Measurements from ENCODE around the gene RASA3. TPM values are rescaled to one million over a fixed set of nuclear protein-coding genes. Genes with fewer than 3 reads are reported as not detected.

Gene RASA3
- total and polyA plus RNA-seq, 2 of the 8 experiments (the other 6 are each of a cell fraction or from before 2014, with no cell fraction given): 7.5 to 21.9 TPM

- Histone ChIP-seq H3K9me3 (ENCODE audit: insufficient read depth in 2 of 2, low read depth in 1 of 2, low read length in 1 of 2) (0 out of 4 replicates have a peak, but pooled peaks cover 0 to 3% of the 10 kb centered on the region in 2 experiments), H2BK120ac (replicated peaks; ENCODE audit: low read depth, low read length) (no peak overlapping the region), H3K4me3 (ENCODE audit: extremely low read depth in 1 of 4, insufficient read depth in 2 of 4, low read depth in 3 of 4, low read length in 4 of 4) (no peak overlapping the region), H4K91ac (replicated peaks; ENCODE audit: insufficient read length, low read length) (no peak overlapping the region), H3K4ac (replicated peaks; ENCODE audit: insufficient read length, low read depth, low read length) (no peak overlapping the region), H2BK20ac (ENCODE audit: low read length) (no peak overlapping the region), H3K79me1 (ENCODE audit: low read depth, low read length) (no peaks in the 10 kb centered on the region), H2BK5ac (ENCODE audit: low read depth, low read length) (no peak overlapping the region), H3K79me2 (ENCODE audit: control insufficient read depth in 1 of 2, insufficient read depth in 2 of 2, low read length in 2 of 2) (no peaks in the 10 kb centered on the region), H3K4me2 (ENCODE audit: insufficient read depth in 1 of 2, low read depth in 2 of 2, low read length in 2 of 2) (no peak overlapping the region), H2BK15ac (ENCODE audit: low read length) (no peak overlapping the region), H3K27me3 (replicated peaks in 1 of 4; ENCODE audit: control insufficient read depth in 3 of 4, extremely low read depth in 1 of 4, insufficient read depth in 3 of 4, low read length in 3 of 4) (no peaks in the 10 kb centered on the region), H2AFZ (ENCODE audit: low read length) (no peak overlapping the region), H3K27ac (ENCODE audit: low read depth, low read length) (no peak overlapping the region), H3K4me1 (replicated peaks in 1 of 4; ENCODE audit: control insufficient read depth in 3 of 4, insufficient read depth in 4 of 4, low read length in 3 of 4) (no peaks in the 10 kb centered on the region), H3K23me2 (ENCODE audit: low read depth, low read length) (no peaks in the 10 kb centered on the region), H3K18ac (ENCODE audit: extremely low read depth, low read length) (no peak overlapping the region), H2AK5ac (ENCODE audit: low read depth, low read length) (no peak overlapping the region), H3K56ac (replicated peaks; ENCODE audit: insufficient read length, low read depth, low read length) (no peak overlapping the region), H3K36me3 (ENCODE audit: control insufficient read depth in 2 of 4, insufficient read depth in 4 of 4, low read length in 3 of 4) (no peaks in the 10 kb centered on the region), H3K14ac (ENCODE audit: insufficient read length) (no peak overlapping the region), H2BK12ac (ENCODE audit: low read depth, low read length) (no peak overlapping the region), H3K9ac (replicated peaks in 1 of 4; ENCODE audit: extremely low read depth in 1 of 4, low read depth in 3 of 4, low read length in 3 of 4) (no peak overlapping the region), H4K8ac (ENCODE audit: extremely low read depth, insufficient read depth, low read length) (no peak overlapping the region), H3K23ac (ENCODE audit: insufficient read length) (no peak overlapping the region), H4K20me1 (replicated peaks in 1 of 2; ENCODE audit: control insufficient read depth in 1 of 2, insufficient read depth in 2 of 2, low read length in 2 of 2) (no peaks in the 10 kb centered on the region), H4K5ac (ENCODE audit: insufficient read length, low read depth, low read length) (no peak overlapping the region)
- no peak for DNase-seq (ENCODE audit: low read depth in 1 of 2, low spot score in 2 of 2)
- TF ChIP-seq FOSL1 (IDR thresholded peaks at IDR 0.05; ENCODE audit: insufficient read depth, low read depth, low read length) (no peak), TEAD4 (IDR thresholded peaks at IDR 0.05; ENCODE audit: low read depth, low read length) (no peak), ZNF274 (IDR thresholded peaks at IDR 0.05; ENCODE audit: borderline replicate concordance, extremely low read depth, low read length) (no peak), KDM4A (IDR thresholded peaks at IDR 0.05; ENCODE audit: low read depth, low read length, severe bottlenecking) (no peak)
- TF ChIP-seq, protein P1, sequence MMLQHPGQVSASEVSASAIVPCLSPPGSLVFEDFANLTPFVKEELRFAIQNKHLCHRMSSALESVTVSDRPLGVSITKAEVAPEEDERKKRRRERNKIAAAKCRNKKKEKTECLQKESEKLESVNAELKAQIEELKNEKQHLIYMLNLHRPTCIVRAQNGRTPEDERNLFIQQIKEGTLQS (IDR thresholded peaks at IDR 0.05; ENCODE audit: insufficient read depth, low read depth, low read length): no peak
- POLR2A ChIA-PET (ENCODE audit: partially characterized antibody): no interaction called here
- CTCF ChIA-PET (ENCODE audit: partially characterized antibody): interaction anchor here (0.6 to 1.1 kb wide), 3 partner anchors 11 to 52 kb away, joined by 3 to 4 read pairs (median 3); partner anchors contain the start of gene CFAP97D2
- WGBS, 2 experiments (ENCODE audit: extremely low coverage in 1 of 2, insufficient coverage in 1 of 2, insufficient read length in 1 of 2, insufficient replicate concordance in 2 of 2, low coverage in 1 of 2, low lambda C conversion rate in 2 of 2, missing lambda C conversion rate in 1 of 2): 91% methylated on average over 5 of the region's 5 CpGs; no CpG with 5 or more reads in 1 of the 2 experiments
- no peak for FAIRE-seq
These were observed 35.5 kb upstream of the RASA3 start for GRCh38 chr13:114167885-114168284.
